Fibroblast of villous mesenchyme (primary cell): ENCODE data around the gene SMIM35. TPM values are rescaled to one million over a fixed set of nuclear protein-coding genes. Genes with fewer than 3 reads are reported as not detected.

ENCODE experiments used
- DNase-seq: peaks from one replicate; pipeline ENCODE4 v3.0.0-alpha.2; 2010; ENCODE audit warnings: low read depth
- H3K4me3 ChIP-seq: 2 replicates; pipeline ENCODE4 v1.5.1; 2011; ENCODE audit warnings: low read depth, mild to moderate bottlenecking, low read length
- total RNA-seq: library from RNA; depleted of rRNA; stranded (reverse); fragments of >200 nt; gene quantifications from 2 replicates; pipeline ENCODE4 v1.2.3, GENCODE V29; 2012
- TF ChIP-seq, protein P1 (sequence below): IDR thresholded peaks from 2 replicates; pipeline ENCODE4 v1.5.1; 2012; ENCODE audit warnings: low read depth, mild to moderate bottlenecking, low read length; ENCODE audit not compliant: insufficient read depth

Gene SMIM35
- total RNA-seq, 1 donor = not detected

DNA sequence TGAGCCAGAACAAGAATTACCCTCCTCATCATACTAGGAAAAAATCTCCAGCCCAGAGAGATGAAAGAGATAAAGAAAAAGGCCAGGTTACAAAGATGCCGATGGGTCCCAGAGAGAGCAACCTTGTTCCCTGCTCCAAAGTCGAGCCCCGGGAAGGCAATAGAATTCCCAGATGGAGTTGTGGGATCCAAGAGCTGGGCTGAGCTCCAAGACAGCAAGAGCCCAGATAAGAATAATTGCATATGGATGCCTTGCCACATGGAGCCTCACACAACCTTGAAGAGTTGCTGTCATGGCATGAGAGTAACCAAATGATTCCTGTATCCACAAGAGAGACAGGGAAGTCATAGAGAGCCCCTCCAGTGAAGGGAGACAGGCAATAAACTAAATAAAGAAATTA is 69.7 kb downstream of the SMIM35 start:
- no peak overlapping the region for H3K4me3 ChIP-seq
- no peak for DNase-seq
- TF ChIP-seq, protein P1, sequence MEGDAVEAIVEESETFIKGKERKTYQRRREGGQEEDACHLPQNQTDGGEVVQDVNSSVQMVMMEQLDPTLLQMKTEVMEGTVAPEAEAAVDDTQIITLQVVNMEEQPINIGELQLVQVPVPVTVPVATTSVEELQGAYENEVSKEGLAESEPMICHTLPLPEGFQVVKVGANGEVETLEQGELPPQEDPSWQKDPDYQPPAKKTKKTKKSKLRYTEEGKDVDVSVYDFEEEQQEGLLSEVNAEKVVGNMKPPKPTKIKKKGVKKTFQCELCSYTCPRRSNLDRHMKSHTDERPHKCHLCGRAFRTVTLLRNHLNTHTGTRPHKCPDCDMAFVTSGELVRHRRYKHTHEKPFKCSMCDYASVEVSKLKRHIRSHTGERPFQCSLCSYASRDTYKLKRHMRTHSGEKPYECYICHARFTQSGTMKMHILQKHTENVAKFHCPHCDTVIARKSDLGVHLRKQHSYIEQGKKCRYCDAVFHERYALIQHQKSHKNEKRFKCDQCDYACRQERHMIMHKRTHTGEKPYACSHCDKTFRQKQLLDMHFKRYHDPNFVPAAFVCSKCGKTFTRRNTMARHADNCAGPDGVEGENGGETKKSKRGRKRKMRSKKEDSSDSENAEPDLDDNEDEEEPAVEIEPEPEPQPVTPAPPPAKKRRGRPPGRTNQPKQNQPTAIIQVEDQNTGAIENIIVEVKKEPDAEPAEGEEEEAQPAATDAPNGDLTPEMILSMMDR = no peak

DNA sequence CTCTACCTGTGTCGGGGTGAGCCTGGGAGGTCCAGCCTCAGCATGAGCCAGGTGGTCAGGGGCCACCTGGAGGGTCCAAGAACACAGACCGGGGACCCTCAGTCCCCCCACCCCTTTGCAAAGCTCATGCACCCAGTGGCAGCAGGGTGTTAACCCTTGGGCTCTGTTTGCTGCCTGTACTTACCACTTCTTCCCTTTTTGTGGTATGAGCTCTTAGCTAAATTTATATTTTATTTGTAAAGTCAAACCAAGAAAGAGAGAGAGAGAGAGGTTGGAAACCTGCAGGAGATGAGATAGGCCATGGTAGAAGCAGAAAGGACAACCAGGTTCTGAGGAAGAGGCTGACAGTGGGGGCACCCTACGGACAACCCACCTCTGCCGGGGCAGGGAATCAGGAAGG is 70.7 kb downstream of the SMIM35 start:
- no peak for DNase-seq
- no peak overlapping the region for H3K4me3 ChIP-seq
- TF ChIP-seq, protein P1 = no peak

DNA sequence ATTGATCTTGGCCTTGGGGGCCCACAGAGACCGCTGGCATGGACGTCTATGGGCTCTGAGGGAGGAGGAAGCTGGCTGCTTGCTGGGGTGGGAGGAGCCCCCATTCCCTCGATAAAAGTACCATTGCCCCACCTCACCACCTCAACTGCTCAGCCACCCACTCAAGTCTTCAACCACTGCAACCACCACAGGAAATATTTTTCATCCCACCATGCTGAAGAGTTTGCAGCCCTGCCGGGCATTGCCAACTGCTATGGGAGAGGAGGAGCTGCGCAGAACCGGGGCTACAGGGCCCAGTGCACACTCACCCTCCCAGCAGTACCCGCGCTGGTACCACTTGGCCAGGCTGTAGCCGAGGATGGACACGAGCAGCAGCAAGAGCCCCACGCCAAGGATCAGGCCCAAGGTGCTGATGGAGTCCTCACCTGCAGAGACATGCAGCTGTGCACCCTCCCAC is 71.3 kb downstream of the SMIM35 start:
- DNase-seq = no peak
- TF ChIP-seq, protein P1 = no peak
- no peak overlapping the region for H3K4me3 ChIP-seq

DNA sequence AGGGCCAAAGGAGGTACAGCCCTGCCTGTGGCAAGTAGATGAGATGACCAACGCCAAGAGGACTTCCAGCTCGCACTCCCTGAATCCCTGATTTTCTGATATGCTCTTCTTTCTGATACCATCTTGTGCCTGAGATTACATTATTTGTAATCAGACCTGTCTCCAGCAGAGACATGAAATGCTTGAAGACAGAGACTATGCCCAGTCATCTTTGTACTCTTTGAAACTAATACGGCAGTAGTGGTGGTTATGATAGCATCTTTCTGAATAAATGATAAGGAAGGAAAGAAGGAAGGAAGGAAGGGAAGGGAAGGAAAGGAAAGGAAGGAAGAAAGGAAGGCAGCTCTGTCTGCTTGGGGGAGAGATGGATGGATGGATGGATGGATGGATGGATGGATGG is 72.7 kb downstream of the SMIM35 start:
- TF ChIP-seq, protein P1 = no peak
- H3K4me3 ChIP-seq = no peak overlapping the region
- no peak for DNase-seq

DNA sequence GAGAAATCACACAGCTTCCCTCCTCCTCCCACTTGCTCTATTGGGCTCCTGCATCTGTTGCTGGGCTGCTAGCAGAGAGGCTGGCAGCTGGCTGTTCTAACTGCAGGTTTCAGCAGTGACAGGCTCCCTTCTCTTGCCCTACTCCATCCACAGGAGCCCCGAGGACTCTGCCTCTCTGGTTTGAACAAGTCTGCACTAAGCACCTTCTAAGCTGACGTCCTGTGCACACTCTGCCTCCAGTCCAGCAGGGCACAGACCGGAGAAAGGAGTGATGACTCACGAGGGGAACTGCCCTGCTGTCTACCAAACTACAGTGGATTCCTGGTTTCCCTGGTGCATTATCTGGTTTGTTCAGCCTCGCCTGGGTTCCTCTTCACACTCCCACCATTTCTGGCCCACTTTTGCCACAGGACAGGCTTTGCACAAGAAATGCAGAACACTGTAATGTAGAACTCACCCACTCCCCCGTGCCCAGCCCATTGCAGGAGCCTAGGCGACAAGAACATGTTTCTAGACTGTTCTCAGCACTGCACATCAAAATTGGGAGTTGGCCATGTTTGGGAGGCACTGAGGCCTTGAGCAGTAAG is 74.6 kb downstream of the SMIM35 start:
- no peak overlapping the region for H3K4me3 ChIP-seq
- no peak for DNase-seq
- TF ChIP-seq, protein P1 = no peak

DNA sequence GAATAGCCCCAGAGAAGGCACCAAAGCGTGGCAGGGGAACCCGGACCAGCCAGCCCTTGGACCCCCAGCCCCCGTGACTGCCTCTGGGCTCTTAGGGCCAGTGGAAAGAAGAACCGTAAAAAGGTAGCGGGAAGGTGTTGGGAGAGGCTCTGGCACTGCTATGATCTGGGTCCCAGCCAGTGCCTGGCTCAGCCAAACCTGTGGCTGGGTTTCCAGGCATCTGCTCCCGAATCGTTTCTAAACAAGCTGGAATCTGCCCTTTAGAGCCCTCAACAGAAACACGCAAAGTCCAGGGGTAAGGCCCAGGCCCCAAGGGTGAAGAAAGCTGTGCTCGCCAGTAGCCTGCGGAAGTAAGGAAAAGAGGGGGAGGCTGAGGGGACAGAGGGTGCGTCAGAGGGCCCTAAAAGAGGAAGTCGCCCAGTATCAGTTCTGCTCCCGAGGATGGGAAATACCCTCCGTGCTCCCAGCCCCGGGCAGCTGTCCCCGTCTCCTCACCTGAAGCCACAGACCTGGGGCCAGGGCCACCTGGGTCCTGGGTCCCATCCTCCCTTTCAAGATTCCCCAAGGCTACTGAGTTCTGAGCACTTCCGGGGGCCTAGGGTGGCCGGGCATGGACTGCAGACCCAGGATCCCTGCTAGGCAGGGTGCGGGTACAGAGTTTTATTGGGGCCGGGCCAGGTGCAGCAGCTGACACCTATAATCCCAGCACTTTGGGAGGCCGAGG is 75.9 kb downstream of the SMIM35 start:
- DNase-seq = no peak
- TF ChIP-seq, protein P1 = no peak
- no peak overlapping the region for H3K4me3 ChIP-seq
